H9 (cell line): ENCODE results near the gene PTPRN2. TPM values are rescaled to one million over a fixed set of nuclear protein-coding genes. Genes with fewer than 3 reads are reported as not detected.

Source experiments
- DNase-seq: peaks from one replicate; pipeline ENCODE4 v3.0.0-alpha.2; 2017
- H2AFZ ChIP-seq: one replicate; pipeline ENCODE4 v1.6.1; 2013; ENCODE audit warnings: mild to moderate bottlenecking, low read length, control low read depth, moderate library complexity
- H2AK5ac ChIP-seq: 2 replicates; pipeline ENCODE4 v1.6.1; 2013; ENCODE audit warnings: low read length, control low read depth, mixed read lengths; ENCODE audit not compliant: insufficient read length
- H2BK120ac ChIP-seq: one replicate; pipeline ENCODE4 v1.6.1; 2013; ENCODE audit warnings: low read depth, mild to moderate bottlenecking, low read length, control low read depth, inconsistent platforms; ENCODE audit not compliant: poor library complexity, severe bottlenecking
- H2BK12ac ChIP-seq: 2 replicates; pipeline ENCODE4 v1.6.1; 2013; ENCODE audit warnings: low read length, control low read depth, mixed read lengths, low read depth; ENCODE audit not compliant: insufficient read length
- H2BK15ac ChIP-seq: 2 replicates; pipeline ENCODE4 v1.6.1; 2013; ENCODE audit warnings: low read depth, low read length, control low read depth
- H2BK20ac ChIP-seq: one replicate; pipeline ENCODE4 v1.6.1; 2013; ENCODE audit warnings: low read depth, mild to moderate bottlenecking, low read length, control low read depth, inconsistent platforms; ENCODE audit not compliant: poor library complexity, severe bottlenecking
- H2BK5ac ChIP-seq: 2 replicates; pipeline ENCODE4 v1.6.1; 2013; ENCODE audit warnings: low read length, control low read depth, mixed read lengths; ENCODE audit not compliant: insufficient read length
- H3K14ac ChIP-seq: 2 replicates; pipeline ENCODE4 v1.6.1; 2013; ENCODE audit warnings: low read length, control low read depth; ENCODE audit not compliant: insufficient read depth
- H3K18ac ChIP-seq: 2 replicates; pipeline ENCODE4 v1.6.1; 2013; ENCODE audit warnings: low read depth, mild to moderate bottlenecking, mixed read lengths, low read length, control low read depth; ENCODE audit not compliant: insufficient read length
- H3K23ac ChIP-seq: 2 replicates; pipeline ENCODE4 v1.6.1; 2013; ENCODE audit warnings: low read length, control low read depth, mixed read lengths, low read depth; ENCODE audit not compliant: insufficient read length
- H3K23me2 ChIP-seq: 2 replicates; pipeline ENCODE4 v1.6.1; 2013; ENCODE audit warnings: low read depth, mild to moderate bottlenecking, mixed read lengths, low read length, control low read depth; ENCODE audit not compliant: insufficient read length, poor library complexity, severe bottlenecking
- H3K27ac ChIP-seq: 2 replicates; pipeline ENCODE4 v1.5.1; 2013; ENCODE audit warnings: low read length, control low read depth, mixed read lengths, low read depth; ENCODE audit not compliant: insufficient read length
- H3K27me3 ChIP-seq: 2 replicates; pipeline ENCODE4 v1.6.1; 2013; ENCODE audit warnings: low read length, control low read depth, inconsistent platforms; ENCODE audit not compliant: insufficient read depth
- H3K4ac ChIP-seq: 2 replicates; pipeline ENCODE4 v1.6.1; 2013; ENCODE audit warnings: low read depth, mild to moderate bottlenecking, control low read depth, inconsistent platforms, low read length, moderate library complexity
- H3K4me1 ChIP-seq: 2 replicates; pipeline ENCODE4 v1.6.1; 2013; ENCODE audit warnings: low read length, control low read depth, inconsistent platforms; ENCODE audit not compliant: insufficient read depth
- H3K4me2 ChIP-seq: 2 replicates; pipeline ENCODE4 v1.6.1; 2013; ENCODE audit warnings: low read length, control low read depth, mixed read lengths; ENCODE audit not compliant: insufficient read length, insufficient read depth
- H3K56ac ChIP-seq: 2 replicates; pipeline ENCODE4 v1.6.1; 2013; ENCODE audit warnings: low read depth, mild to moderate bottlenecking, mixed read lengths, low read length, control low read depth; ENCODE audit not compliant: insufficient read length
- H3K79me1 ChIP-seq: 2 replicates; pipeline ENCODE4 v1.6.1; 2013; ENCODE audit warnings: low read depth, mild to moderate bottlenecking, moderate library complexity, low read length, control low read depth, inconsistent platforms; ENCODE audit not compliant: insufficient read depth, poor library complexity, severe bottlenecking
- H3K79me2 ChIP-seq: 2 replicates; pipeline ENCODE4 v1.6.1; 2013; ENCODE audit warnings: low read length, control low read depth, inconsistent platforms; ENCODE audit not compliant: insufficient read depth
- H3K9ac ChIP-seq: 2 replicates; pipeline ENCODE4 v1.6.1; 2013; ENCODE audit warnings: low read length, control low read depth, mixed read lengths; ENCODE audit not compliant: insufficient read length; ENCODE audit errors: extremely low read depth
- H3K9me3 ChIP-seq: one replicate; pipeline ENCODE4 v1.6.1; 2013; ENCODE audit warnings: low read depth, low read length, inconsistent platforms; ENCODE audit not compliant: control insufficient read depth
- H3T11ph ChIP-seq: one replicate; pipeline ENCODE4 v1.6.1; 2013; ENCODE audit warnings: mild to moderate bottlenecking, low read length, control low read depth, inconsistent platforms
- H4K20me1 ChIP-seq: one replicate; pipeline ENCODE4 v1.6.1; 2013; ENCODE audit not compliant: control insufficient read depth, insufficient read length, insufficient read depth
- H4K5ac ChIP-seq: 2 replicates; pipeline ENCODE4 v1.6.1; 2013; ENCODE audit warnings: low read depth, mild to moderate bottlenecking, mixed read lengths, low read length, control low read depth; ENCODE audit not compliant: insufficient read length
- H4K8ac ChIP-seq: replicated peaks from 2 replicates; pipeline ENCODE4 v1.6.1; 2013; ENCODE audit warnings: low read length, control low read depth, mixed read lengths, low read depth; ENCODE audit not compliant: insufficient read length
- H4K91ac ChIP-seq: 2 replicates; pipeline ENCODE4 v1.6.1; 2013; ENCODE audit warnings: low read depth, mild to moderate bottlenecking, moderate library complexity, mixed read lengths, low read length, control low read depth; ENCODE audit not compliant: insufficient read length
- H3K27ac Mint-ChIP-seq, 3 experiments: 2 replicates in 2 of 3; 3 replicates in 1 of 3; pipeline ENCODE4 v1.8.0; 2020 to 2021; ENCODE audit warnings: mixed read lengths in 3 of 3, mild to moderate bottlenecking in 1 of 3, moderate library complexity in 1 of 3
- H3K27me3 Mint-ChIP-seq: 2 replicates; pipeline ENCODE4 v1.8.0; 2021; ENCODE audit warnings: low read depth, mild to moderate bottlenecking, moderate library complexity, mixed read lengths
- H3K36me3 Mint-ChIP-seq, 3 experiments: 2 replicates in 2 of 3; 3 replicates in 1 of 3; pipeline ENCODE4 v1.8.0; 2020 to 2021; ENCODE audit warnings: low read depth in 3 of 3, mixed read lengths in 3 of 3; ENCODE audit not compliant: insufficient read depth in 1 of 3
- H3K4me1 Mint-ChIP-seq, 2 experiments: 2 replicates each; pipeline ENCODE4 v1.8.0; 2020; ENCODE audit warnings: mixed read lengths in 2 of 2
- H3K4me3 Mint-ChIP-seq, 2 experiments: 2 replicates in 1 of 2; 3 replicates in 1 of 2; pipeline ENCODE4 v1.8.0; 2020 to 2021; ENCODE audit warnings: mild to moderate bottlenecking in 2 of 2, mixed read lengths in 2 of 2, moderate library complexity in 1 of 2
- H3K9me3 Mint-ChIP-seq, 2 experiments: 2 replicates in 1 of 2; 3 replicates in 1 of 2; pipeline ENCODE4 v1.8.0; 2020; ENCODE audit warnings: mild to moderate bottlenecking in 2 of 2, mixed read lengths in 2 of 2, moderate library complexity in 1 of 2
- WGBS: extraction: QIAGEN DNeasy Blood & Tissue Kit; methylation state at CpG from one replicate; pipeline ENCODE4 v1.1.7; 2013; ENCODE audit warnings: missing lambda C conversion rate, low lambda C conversion rate, mixed read lengths; ENCODE audit not compliant: insufficient read length; ENCODE audit errors: extremely low coverage; 5-methylcytosine and 5-hydroxymethylcytosine counted together
- total RNA-seq: library from RNA; stranded (reverse); gene quantifications from 2 replicates; pipeline ENCODE4 v1.2.1, GENCODE V29; 2021
- TF ChIP-seq, protein P1 (sequence below): fragments of 200-600 bp; sonication (generic); conservative IDR thresholded peaks from 3 replicates; pipeline ENCODE4 v1.8.0; 2021; ENCODE audit warnings: antibody characterized with exemption, mild to moderate bottlenecking

PTPRN2 gene
- total RNA-seq, 1 experiment from 2014 or later, result 5.2 TPM

DNA sequence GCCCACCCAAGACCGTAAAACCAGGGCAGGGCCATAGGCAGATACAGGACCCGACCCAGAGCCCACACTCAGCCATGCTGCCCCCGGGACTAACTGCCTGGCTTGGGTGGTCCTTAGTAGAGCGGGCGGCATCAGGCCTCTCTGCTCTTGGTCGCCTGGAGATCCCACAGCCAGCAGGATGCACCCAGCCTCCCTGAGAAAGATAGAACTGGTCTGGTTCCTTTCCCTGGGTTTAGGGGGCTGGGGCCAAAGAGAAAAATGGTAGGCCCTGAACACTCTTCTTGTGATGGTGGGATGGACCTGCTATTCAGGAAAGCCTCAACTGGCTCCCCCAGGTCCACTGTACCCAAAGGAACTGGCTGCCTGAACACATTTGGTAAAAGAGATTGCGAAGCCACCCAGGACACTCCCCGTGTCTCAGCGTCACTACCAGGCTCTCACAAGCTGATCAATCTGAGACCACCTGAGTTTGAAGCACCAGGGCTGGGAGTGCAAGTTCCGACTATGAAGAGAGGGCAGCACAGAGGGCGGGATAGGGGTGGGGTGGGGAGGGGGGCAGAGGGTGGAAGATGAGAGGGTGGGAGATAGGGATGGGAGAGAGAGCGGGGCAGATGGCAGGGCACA lies 659.3 kb downstream of the PTPRN2 start:
- Mint-ChIP-seq H3K4me3 (no peak overlapping the region), H3K27me3 (peaks cover 9% of the 10 kb centered on the region; the same call in 1 of the 2 replicates), H3K4me1 (peaks cover 11 to 18% of the 10 kb centered on the region in 2 experiments), H3K27ac (no peak overlapping the region), H3K36me3 (peaks cover 7 to 12% (median 9%) of the 10 kb centered on the region in 3 experiments), H3K9me3 (peaks cover 8 to 11% of the 10 kb centered on the region in 2 experiments)
- Histone ChIP-seq H3K27ac (no peak overlapping the region), H3K23ac (no peak overlapping the region), H2BK5ac (no peak overlapping the region), H2BK12ac (no peak overlapping the region), H4K8ac (no peak overlapping the region), H3K9me3 (no peaks in the 10 kb centered on the region), H3K4ac (no peak overlapping the region), H3K23me2 (no peaks in the 10 kb centered on the region), H4K5ac (no peak overlapping the region), H2BK120ac (no peak overlapping the region), H3K14ac (no peak overlapping the region; the same call in 1 of the 2 replicates), H3K27me3 (no peaks in the 10 kb centered on the region), H4K91ac (no peak overlapping the region), H3T11ph (no peak overlapping the region), H3K4me1 (no peaks in the 10 kb centered on the region), H3K56ac (no peak overlapping the region), H2AK5ac (no peak overlapping the region), H2BK15ac (no peak overlapping the region), H2AFZ (no peak overlapping the region), H3K4me2 (no peak overlapping the region), H3K18ac (no peak overlapping the region), H2BK20ac (no peak overlapping the region), H4K20me1 (no peaks in the 10 kb centered on the region), H3K79me1 (no peaks in the 10 kb centered on the region), H3K79me2 (no peaks in the 10 kb centered on the region), H3K9ac (no peak overlapping the region)
- TF ChIP-seq, protein P1, sequence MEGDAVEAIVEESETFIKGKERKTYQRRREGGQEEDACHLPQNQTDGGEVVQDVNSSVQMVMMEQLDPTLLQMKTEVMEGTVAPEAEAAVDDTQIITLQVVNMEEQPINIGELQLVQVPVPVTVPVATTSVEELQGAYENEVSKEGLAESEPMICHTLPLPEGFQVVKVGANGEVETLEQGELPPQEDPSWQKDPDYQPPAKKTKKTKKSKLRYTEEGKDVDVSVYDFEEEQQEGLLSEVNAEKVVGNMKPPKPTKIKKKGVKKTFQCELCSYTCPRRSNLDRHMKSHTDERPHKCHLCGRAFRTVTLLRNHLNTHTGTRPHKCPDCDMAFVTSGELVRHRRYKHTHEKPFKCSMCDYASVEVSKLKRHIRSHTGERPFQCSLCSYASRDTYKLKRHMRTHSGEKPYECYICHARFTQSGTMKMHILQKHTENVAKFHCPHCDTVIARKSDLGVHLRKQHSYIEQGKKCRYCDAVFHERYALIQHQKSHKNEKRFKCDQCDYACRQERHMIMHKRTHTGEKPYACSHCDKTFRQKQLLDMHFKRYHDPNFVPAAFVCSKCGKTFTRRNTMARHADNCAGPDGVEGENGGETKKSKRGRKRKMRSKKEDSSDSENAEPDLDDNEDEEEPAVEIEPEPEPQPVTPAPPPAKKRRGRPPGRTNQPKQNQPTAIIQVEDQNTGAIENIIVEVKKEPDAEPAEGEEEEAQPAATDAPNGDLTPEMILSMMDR, result no peak
- WGBS, result no CpG with 5 or more reads among the region's 12 CpGs
- DNase-seq, result no peak
